ENCODE data around the gene IL3.

- TF ChIP-seq ZNF655 (CRISPR knock-in tag; IDR thresholded peaks at IDR 0.05) (no peak), ZSCAN29 (IDR thresholded peaks at IDR 0.05) (no peak), FOS (IDR thresholded peaks at IDR 0.05; ENCODE audit: extremely low read depth, insufficient read length) (no peak), ARNT (IDR thresholded peaks at IDR 0.05) (no peak), MEF2A (IDR thresholded peaks at IDR 0.05; ENCODE audit: control insufficient read depth, low read depth, low read length) (no peak), YY1 (IDR thresholded peaks at IDR 0.05; ENCODE audit: borderline replicate concordance in 1 of 3, control insufficient read depth in 1 of 3, extremely low read depth in 1 of 3, insufficient read depth in 3 of 3, insufficient read length in 1 of 3, insufficient replicate concordance in 2 of 3, low read depth in 1 of 3, low read length in 2 of 3) (no peak), SRF (CRISPR knock-in tag; IDR thresholded peaks at IDR 0.05) (no peak), HOMEZ (CRISPR knock-in tag; IDR thresholded peaks at IDR 0.05) (no peak), ZKSCAN1 (IDR thresholded peaks at IDR 0.05; ENCODE audit: low read depth, low read length) (no peak), MXI1 (IDR thresholded peaks at IDR 0.05; ENCODE audit: low read depth, low read length) (no peak), HDAC6 (IDR thresholded peaks at IDR 0.05; ENCODE audit: low read depth, low read length) (no peak), POLR2AphosphoS5 (IDR thresholded peaks at IDR 0.05; ENCODE audit: control insufficient read depth, insufficient read depth, low read depth, low read length) (no peak)
Measured at GRCh38 chr5:132020568-132021339, 39.7 kb upstream of the IL3 start.

Measured in K562 (cell line).